ENCODE data around the gene PGS1.

GRCh38 chr17:78438271-78438691, 59.8 kb downstream of the PGS1 start:
- TF ChIP-seq CTCF (conservative IDR thresholded peaks at IDR 0.05 in 1 of 2, IDR thresholded peaks at IDR 0.05 in 1 of 2; ENCODE audit: low read depth in 1 of 2, low read length in 2 of 2) (no peak), EZH2 (IDR thresholded peaks at IDR 0.05; ENCODE audit: low read length, missing control alignments) (no peak)
